HG02970 (cell line): ENCODE measurements around the gene IL11.
"Not testable (repeated sequence)": the region's sequence is repeated elsewhere in the genome, so short reads cannot be mapped to it uniquely, and the experiment has no call there.

Experiments used
- ATAC-seq: cut with Tn5 transposase; IDR thresholded peaks from one replicate; pipeline ENCODE4 v1.9.1; 2021; ENCODE audit warnings: mild to moderate bottlenecking, moderate library complexity, moderate number of reproducible peaks; ENCODE audit not compliant: unreplicated experiment, low FRiP score

Gene IL11

GRCh38 chr19:55339105-55339888 is 31.0 kb downstream of the IL11 start, which contains the start of gene KMT5C:
KMT5C (plus strand) TSS chr19:55339876; CDS start chr19:55341937, 2,061 bp downstream.
- peak; percentile 88 for ATAC-seq

DNA sequence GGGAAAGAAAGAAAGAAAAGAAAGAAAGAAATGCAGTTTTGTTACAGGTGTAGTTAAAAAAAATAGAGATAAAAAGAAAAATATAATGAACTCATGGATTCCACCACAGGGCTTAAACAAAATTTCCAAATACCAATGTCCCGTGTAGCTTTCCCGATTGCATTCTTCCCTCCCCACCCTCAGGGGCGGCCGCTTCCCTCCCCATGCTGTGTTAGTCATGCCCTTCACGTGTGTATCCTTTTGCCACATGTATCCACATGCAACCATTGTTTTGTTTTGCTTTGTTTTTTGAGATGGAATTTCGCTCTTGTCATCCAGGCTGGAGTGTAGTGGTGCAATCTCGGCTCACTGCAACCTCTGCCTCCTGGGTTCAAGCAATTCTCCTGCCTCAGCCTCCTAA is 34.2 kb downstream of the IL11 start:
- ATAC-seq: no peak

DNA sequence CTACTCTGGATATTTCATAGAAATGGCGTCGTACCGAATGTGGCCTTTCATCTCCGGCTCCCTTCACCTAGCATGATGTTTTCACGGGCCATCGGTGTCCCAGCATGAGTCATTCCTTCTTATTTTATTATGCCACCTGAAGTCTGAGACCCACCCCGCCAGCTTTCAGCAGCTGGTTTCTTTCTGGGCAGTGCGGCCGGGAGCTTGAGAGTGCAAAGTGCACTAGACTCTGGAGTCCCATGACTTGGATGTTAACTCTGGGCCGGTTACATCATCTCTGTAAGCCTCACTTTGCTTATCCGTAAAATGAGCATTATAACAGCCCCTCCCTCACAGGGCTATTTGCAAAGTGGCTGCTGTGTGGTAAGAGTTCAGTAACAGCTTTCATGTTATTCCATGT is 36.4 kb downstream of the IL11 start:
- no peak for ATAC-seq

DNA sequence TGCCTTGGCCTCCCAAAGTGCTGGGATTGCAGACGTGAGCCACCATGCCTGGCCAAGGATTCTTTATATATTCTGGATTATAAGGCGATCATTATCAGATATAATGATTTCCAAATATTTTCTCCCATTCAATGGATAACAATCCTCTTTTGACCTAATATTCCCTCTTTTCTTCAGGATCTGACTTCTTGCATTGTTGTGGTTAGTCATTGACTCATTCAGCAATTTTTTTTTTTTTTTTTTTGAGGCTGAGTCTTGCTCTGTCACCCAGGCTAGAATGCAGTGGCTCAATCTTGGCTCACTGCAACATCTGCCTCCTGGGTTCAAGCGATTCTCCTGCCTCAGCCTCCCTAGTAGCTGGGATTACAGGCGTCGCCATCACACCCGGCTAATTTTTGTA is 40.5 kb downstream of the IL11 start:
- ATAC-seq: not testable (repeated sequence)

GRCh38 chr19:55328774-55329318 is 41.4 kb downstream of the IL11 start:
- not testable (repeated sequence) for ATAC-seq

GRCh38 chr19:55325172-55325571 is 45.1 kb downstream of the IL11 start, which contains the start of gene TMEM150B:
TMEM150B (minus strand) TSS chr19:55325341; CDS start chr19:55321036, 4,305 bp downstream.
- no peak for ATAC-seq

- ATAC-seq: no peak
These were observed 45.6 kb downstream of the IL11 start for GRCh38 chr19:55324662-55325061.

- no peak for ATAC-seq
These were observed 47.9 kb downstream of the IL11 start for GRCh38 chr19:55322204-55322885.

- ATAC-seq: no peak
These were observed 48.7 kb downstream of the IL11 start for GRCh38 chr19:55321466-55322137.

GRCh38 chr19:55320844-55321419 is 49.3 kb downstream of the IL11 start:
- ATAC-seq: no peak

DNA sequence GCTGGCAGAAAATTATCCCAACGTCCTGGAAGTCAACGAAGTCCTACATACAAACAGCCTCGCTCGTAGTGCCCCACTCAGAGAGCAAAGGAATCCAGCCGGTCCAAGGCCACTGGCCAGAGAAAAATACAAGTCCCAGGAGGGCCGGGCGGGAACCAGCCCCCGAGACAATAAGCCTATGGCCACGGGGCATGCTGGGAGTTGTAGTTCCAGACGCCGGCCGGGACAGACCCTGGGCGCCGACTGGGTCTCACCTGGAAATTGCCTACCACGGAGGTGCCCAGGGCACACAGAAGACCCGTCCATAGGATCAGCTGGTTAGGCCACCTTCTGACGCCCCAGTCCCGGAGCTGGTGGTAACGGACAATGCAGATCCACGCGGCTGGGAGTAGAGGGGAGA is 50.5 kb downstream of the IL11 start:
- ATAC-seq: no peak

DNA sequence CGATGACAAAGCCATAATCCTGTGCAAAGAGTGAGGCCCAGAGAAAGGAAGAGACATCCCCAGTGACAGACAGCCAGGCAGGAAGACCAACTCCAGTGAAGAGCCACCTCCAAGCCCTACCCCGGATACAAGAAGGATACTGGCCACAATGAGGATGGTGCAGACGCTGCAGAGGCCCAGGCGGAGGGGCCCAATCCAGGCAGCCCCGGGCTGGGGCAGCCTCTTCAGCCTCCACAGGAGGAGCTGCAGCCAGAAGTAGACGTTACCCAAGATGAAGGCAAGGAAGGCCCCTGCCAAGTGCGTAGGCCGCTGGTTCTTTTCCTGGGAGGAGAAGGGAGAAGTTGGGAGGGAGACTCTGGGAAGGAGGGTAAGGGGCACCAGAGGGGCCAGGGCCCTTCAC is 53.6 kb downstream of the IL11 start:
- no peak for ATAC-seq

- no peak for ATAC-seq
These were observed 54.2 kb downstream of the IL11 start for GRCh38 chr19:55315956-55316525.

DNA sequence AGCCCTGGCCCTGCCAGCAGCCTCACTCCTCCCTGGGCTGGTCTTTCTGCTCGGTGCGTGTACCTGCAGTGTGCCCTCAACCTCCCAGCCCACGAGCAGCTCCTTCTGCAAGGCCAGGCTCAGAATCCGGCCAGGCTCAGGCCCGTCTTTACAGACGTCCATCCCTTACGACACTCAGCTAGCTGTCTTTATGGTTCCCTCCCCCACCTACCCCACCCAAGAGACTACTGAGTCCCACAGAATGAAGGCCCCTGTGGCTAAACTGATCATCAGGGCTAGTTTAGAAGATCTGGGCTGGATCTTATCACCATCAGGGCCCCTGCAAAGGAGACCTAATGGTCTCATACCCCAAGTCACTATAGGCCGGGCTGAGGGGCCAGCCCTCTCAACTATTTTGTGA is 55.9 kb downstream of the IL11 start:
- ATAC-seq: no peak
